Right lobe of liver (tissue), 4 donors: ENCODE measurements around the gene OGT.
"Not testable (repeated sequence)": the region's sequence is repeated elsewhere in the genome, so short reads cannot be mapped to it uniquely, and the experiment has no call there.

Experiments used
- CTCF ChIP-seq, 4 donors: fragments of 200-600 bp in 3 of 4; fragments of 450-650 bp in 1 of 4; IDR thresholded peaks; one replicate each; pipeline versions ENCODE4 v1.5.1 to v1.8.0; 2016 to 2022; ENCODE audit warnings: antibody characterized with exemption in 4 of 4, mild to moderate bottlenecking in 2 of 4
- POLR2A ChIP-seq: fragments of 450-650 bp; IDR thresholded peaks from one replicate; pipeline ENCODE4 v1.6.1; 2017; ENCODE audit warnings: antibody characterized with exemption, mild to moderate bottlenecking
- donor health status: DM: no; HTN: no; CAD: no.
- donor health status: DM: no; HTN: no; CAD: no.
- donor health status: DM: no; HTN: yes; CAD: no.

GRCh38 chrX:71495979-71496378 is 36.9 kb upstream of the OGT start:
- not testable (repeated sequence) for TF ChIP-seq CTCF (IDR thresholded peaks at IDR 0.05); POLR2A
